Measurements from ENCODE around the gene PRLHR.

PRLHR gene

GRCh38 chr10:118596426-118597124 lies 1.1 kb upstream of the PRLHR start:
- Mint-ChIP-seq H3K27me3 (peaks cover 89% of the 10 kb centered on the region), H3K4me3 (no peak overlapping the region)

GRCh38 chr10:118595064-118595420 lies 406 bp downstream of the PRLHR start:
- H3K27ac Mint-ChIP-seq, result no peak overlapping the region
- H3K4me3 Mint-ChIP-seq, result no peak overlapping the region
- no peak for ATAC-seq
- no peaks in the 10 kb centered on the region for H3K36me3 Mint-ChIP-seq
- H3K4me1 Mint-ChIP-seq, result peaks cover 17% of the 10 kb centered on the region
- peaks cover 86% of the 10 kb centered on the region for H3K27me3 Mint-ChIP-seq
- H3K9me3 Mint-ChIP-seq, result peaks cover 3% of the 10 kb centered on the region

More at GRCh38 chr10:118596426-118597124, 1.1 kb upstream of the PRLHR start:
- Mint-ChIP-seq H3K4me1 (peaks cover 17% of the 10 kb centered on the region), H3K27ac (no peak overlapping the region), H3K36me3 (no peaks in the 10 kb centered on the region), H3K9me3 (peaks cover 3% of the 10 kb centered on the region)
- ATAC-seq, result no peak

- no peak overlapping the region for H3K27ac Mint-ChIP-seq
- ATAC-seq, result no peak
- peaks cover 3% of the 10 kb centered on the region for H3K9me3 Mint-ChIP-seq
- H3K27me3 Mint-ChIP-seq, result peaks cover 81% of the 10 kb centered on the region
- peaks cover 17% of the 10 kb centered on the region for H3K4me1 Mint-ChIP-seq
- H3K36me3 Mint-ChIP-seq, result no peaks in the 10 kb centered on the region
- H3K4me3 Mint-ChIP-seq, result no peak overlapping the region
Measured at GRCh38 chr10:118594392-118595063, 920 bp downstream of the PRLHR start.

GRCh38 chr10:118592675-118593330 lies 2.6 kb downstream of the PRLHR start:
- Mint-ChIP-seq H3K36me3 (no peaks in the 10 kb centered on the region), H3K27ac (no peak overlapping the region), H3K4me3 (no peak overlapping the region), H3K9me3 (peaks cover 3% of the 10 kb centered on the region), H3K27me3 (peaks cover 77% of the 10 kb centered on the region), H3K4me1 (peaks cover 17% of the 10 kb centered on the region)
- no peak for ATAC-seq

GRCh38 chr10:118590334-118590733 lies 5.1 kb downstream of the PRLHR start:
- Mint-ChIP-seq H3K9me3 (peaks cover 3% of the 10 kb centered on the region), H3K36me3 (no peaks in the 10 kb centered on the region), H3K4me1 (no peaks in the 10 kb centered on the region), H3K27me3 (peaks cover 64% of the 10 kb centered on the region), H3K4me3 (no peak overlapping the region), H3K27ac (no peak overlapping the region)
- ATAC-seq, result no peak

GRCh38 chr10:118587881-118588651 lies 7.4 kb downstream of the PRLHR start:
- peaks cover 41% of the 10 kb centered on the region for H3K27me3 Mint-ChIP-seq
- H3K9me3 Mint-ChIP-seq, result no peaks in the 10 kb centered on the region
- ATAC-seq, result no peak
- no peaks in the 10 kb centered on the region for H3K4me1 Mint-ChIP-seq
- no peak overlapping the region for H3K4me3 Mint-ChIP-seq
- no peaks in the 10 kb centered on the region for H3K36me3 Mint-ChIP-seq
- no peak overlapping the region for H3K27ac Mint-ChIP-seq

GRCh38 chr10:118586911-118587310 lies 8.5 kb downstream of the PRLHR start:
- peak; percentile 31 for ATAC-seq
- no peak overlapping the region for H3K27ac Mint-ChIP-seq
- peaks cover 30% of the 10 kb centered on the region for H3K27me3 Mint-ChIP-seq

GRCh38 chr10:118585794-118586193 lies 9.7 kb downstream of the PRLHR start:
- ATAC-seq, result no peak
- H3K4me1 Mint-ChIP-seq, result no peaks in the 10 kb centered on the region
- no peaks in the 10 kb centered on the region for H3K36me3 Mint-ChIP-seq
- H3K4me3 Mint-ChIP-seq, result no peak overlapping the region
- H3K9me3 Mint-ChIP-seq, result no peaks in the 10 kb centered on the region
- H3K27me3 Mint-ChIP-seq, result peaks cover 21% of the 10 kb centered on the region
- no peak overlapping the region for H3K27ac Mint-ChIP-seq

More at GRCh38 chr10:118586911-118587310, 8.5 kb downstream of the PRLHR start:
- no peaks in the 10 kb centered on the region for H3K4me1 Mint-ChIP-seq
- no peaks in the 10 kb centered on the region for H3K9me3 Mint-ChIP-seq
- H3K36me3 Mint-ChIP-seq, result no peaks in the 10 kb centered on the region
- no peak overlapping the region for H3K4me3 Mint-ChIP-seq

- no peak for ATAC-seq
- Mint-ChIP-seq H3K36me3 (no peaks in the 10 kb centered on the region), H3K9me3 (no peaks in the 10 kb centered on the region), H3K27ac (no peak overlapping the region), H3K27me3 (peaks cover 21% of the 10 kb centered on the region), H3K4me1 (no peaks in the 10 kb centered on the region), H3K4me3 (no peak overlapping the region)
Measured at GRCh38 chr10:118585234-118585633, 10.2 kb downstream of the PRLHR start.

GRCh38 chr10:118584181-118584954 lies 11.1 kb downstream of the PRLHR start:
- Mint-ChIP-seq H3K4me3 (no peak overlapping the region), H3K36me3 (no peaks in the 10 kb centered on the region), H3K4me1 (no peaks in the 10 kb centered on the region), H3K9me3 (no peaks in the 10 kb centered on the region), H3K27me3 (peaks cover 21% of the 10 kb centered on the region), H3K27ac (no peak overlapping the region)
- ATAC-seq, result no peak

GRCh38 chr10:118583611-118584010 lies 11.8 kb downstream of the PRLHR start:
- Mint-ChIP-seq H3K4me3 (no peak overlapping the region), H3K27me3 (peaks cover 19% of the 10 kb centered on the region), H3K4me1 (no peaks in the 10 kb centered on the region), H3K9me3 (no peaks in the 10 kb centered on the region), H3K36me3 (no peaks in the 10 kb centered on the region), H3K27ac (no peak overlapping the region)
- no peak for ATAC-seq

- ATAC-seq, result no peak
- H3K4me3 Mint-ChIP-seq, result no peak overlapping the region
- no peaks in the 10 kb centered on the region for H3K9me3 Mint-ChIP-seq
- H3K4me1 Mint-ChIP-seq, result no peaks in the 10 kb centered on the region
- no peaks in the 10 kb centered on the region for H3K36me3 Mint-ChIP-seq
- peaks cover 10% of the 10 kb centered on the region for H3K27me3 Mint-ChIP-seq
- H3K27ac Mint-ChIP-seq, result no peak overlapping the region
Measured at GRCh38 chr10:118582511-118582910, 12.9 kb downstream of the PRLHR start.

GRCh38 chr10:118581340-118581739 lies 14.1 kb downstream of the PRLHR start:
- ATAC-seq, result no peak
- no peaks in the 10 kb centered on the region for H3K4me1 Mint-ChIP-seq
- H3K27ac Mint-ChIP-seq, result no peak overlapping the region
- no peaks in the 10 kb centered on the region for H3K36me3 Mint-ChIP-seq
- H3K9me3 Mint-ChIP-seq, result no peaks in the 10 kb centered on the region
- H3K27me3 Mint-ChIP-seq, result no peaks in the 10 kb centered on the region
- H3K4me3 Mint-ChIP-seq, result no peak overlapping the region

GRCh38 chr10:118580702-118581101 lies 14.7 kb downstream of the PRLHR start:
- no peaks in the 10 kb centered on the region for H3K4me1 Mint-ChIP-seq
- no peak overlapping the region for H3K27ac Mint-ChIP-seq
- no peak for ATAC-seq
- H3K4me3 Mint-ChIP-seq, result no peak overlapping the region
- H3K9me3 Mint-ChIP-seq, result no peaks in the 10 kb centered on the region
- H3K36me3 Mint-ChIP-seq, result no peaks in the 10 kb centered on the region
- no peaks in the 10 kb centered on the region for H3K27me3 Mint-ChIP-seq
